HG03139 (cell line): ENCODE data around the gene VSTM2L.

Experiments
- ATAC-seq: cut with Tn5 transposase; IDR thresholded peaks from one replicate; pipeline ENCODE4 v1.9.1; 2021; ENCODE audit not compliant: unreplicated experiment

Gene VSTM2L

DNA sequence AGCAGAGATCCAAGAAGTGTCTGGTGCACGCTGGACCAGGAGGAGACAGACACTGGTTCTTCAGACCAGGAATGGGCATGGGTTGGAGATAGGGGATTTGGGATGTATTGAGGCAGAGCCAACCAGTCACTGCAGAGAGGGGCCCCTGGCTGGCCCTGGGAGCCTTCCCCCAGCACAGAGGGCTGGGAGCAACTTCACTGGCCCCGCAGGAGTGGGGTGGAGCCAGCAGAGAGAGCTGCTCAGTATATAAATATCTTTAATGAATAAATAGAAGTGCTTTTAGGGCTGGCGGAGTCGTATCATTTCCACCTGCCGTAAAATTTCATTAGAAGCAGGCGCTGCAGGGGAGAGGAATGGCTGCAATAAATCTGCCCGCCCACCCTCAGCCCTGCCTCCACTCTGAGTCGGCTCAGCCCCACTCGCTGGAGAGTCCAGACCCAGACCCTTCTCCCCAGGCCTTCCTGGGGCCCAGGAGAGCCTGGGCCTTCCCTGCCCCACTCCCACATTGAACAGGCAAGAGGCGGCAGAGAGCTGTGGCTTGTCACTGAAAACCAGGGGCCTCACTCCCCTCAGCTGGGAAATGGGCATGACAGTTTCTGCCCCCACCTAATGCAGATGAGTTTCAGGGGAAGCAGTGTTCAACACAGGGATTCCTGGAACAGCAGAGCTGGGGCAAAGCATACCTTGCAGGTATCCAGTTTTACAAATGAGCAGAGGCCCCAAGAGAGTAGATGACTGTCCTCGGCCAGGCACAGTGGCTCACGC, 23.9 kb upstream of the VSTM2L start:
- ATAC-seq, result no peak

DNA sequence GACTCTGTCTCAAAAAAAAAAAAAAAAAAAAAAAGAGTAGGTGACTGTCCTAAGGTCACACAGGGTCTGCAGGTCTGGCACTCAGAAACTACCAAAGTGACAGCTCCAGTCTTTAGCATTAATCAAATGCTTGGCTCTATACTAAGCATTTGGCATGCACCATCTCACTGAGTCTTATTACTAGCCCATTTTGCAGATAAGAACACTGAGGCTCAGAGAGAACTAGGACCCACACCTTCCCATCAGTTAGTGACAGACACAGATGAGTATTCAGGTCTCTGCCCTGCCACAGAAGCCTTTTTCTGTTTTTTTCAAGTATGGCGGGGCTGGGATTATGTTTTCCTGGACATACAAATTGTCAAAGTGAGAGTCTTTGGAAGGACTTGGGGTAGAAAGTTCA, 23.1 kb upstream of the VSTM2L start:
- no peak for ATAC-seq

DNA sequence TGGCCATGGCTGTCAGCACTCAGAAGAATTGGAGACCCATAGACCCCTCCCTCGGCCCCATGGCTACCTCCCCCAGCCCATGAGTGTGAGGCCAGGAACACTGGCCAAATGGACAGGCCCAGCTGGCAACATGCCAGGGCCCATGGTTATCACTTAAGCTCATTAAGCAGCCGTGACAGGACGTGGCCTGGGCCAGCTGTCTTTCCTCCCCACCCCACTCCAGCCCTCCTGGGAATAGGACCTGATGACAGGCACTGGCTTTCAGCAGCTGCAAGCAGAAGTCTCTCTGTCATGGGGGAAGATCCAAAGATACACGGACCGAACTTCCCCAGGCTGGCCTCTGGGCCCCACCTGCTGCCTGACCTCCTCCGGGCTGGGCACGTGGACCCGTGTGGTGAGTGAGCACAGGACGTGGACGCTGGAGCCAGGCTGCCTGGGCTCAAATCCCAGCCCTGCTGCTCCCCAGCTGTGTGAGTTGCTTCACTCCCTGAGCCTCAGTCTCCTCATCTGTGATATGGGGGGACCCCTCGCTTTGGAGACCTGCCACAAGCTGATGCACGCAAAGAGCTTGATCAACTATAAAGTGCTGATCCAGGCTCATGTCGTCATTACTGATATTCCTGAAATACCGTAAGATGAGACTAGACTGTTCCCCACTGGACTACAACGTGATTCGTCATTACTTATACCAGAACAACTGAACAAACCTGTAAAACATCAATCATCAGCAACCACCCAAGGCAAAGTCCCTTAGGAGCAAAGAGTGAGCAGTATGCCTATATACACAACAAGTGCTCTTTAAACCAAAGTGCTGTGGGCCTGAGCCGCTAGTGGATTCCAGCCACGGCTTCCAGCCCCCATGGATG, 22.0 kb upstream of the VSTM2L start:
- no peak for ATAC-seq

GRCh38 chr20:37881601-37882343, 21.2 kb upstream of the VSTM2L start:
- no peak for ATAC-seq

DNA sequence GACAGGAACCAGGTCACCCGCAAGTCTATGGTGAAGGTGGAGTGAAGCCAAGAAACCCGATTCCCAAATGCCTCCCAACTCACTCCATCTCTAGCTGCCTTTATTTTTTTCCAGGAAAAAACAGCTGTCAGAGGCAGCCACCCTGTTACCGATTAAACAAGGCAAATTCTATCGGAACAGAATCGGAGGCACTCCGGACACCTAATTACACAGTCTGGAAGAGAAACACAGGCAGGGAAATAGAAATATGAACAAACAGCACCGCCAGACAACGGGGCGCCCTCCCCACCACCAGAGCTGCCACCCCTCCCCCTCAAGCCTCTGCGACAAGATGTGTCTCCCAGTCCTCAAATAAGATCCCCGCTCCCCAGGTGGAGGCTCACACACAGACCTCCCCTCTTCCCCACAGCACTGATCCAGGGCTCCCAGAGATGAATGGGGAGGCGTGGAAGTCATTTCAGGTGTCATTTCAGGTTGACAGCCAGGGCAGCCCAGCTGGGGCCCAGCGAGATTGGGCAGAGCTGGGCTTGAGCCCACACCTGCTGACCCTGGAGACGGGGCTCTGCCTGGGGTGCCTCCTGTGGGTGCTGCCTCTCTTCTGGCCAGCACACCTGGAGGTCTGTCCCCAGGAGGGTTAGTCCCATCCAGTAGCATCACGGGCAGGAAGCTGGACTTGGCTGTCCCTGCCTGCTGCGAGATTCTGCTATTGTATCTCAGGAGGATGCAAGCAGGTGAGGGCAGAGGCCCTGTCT, 19.8 kb upstream of the VSTM2L start:
- no peak for ATAC-seq

GRCh38 chr20:37885042-37885441, 17.9 kb upstream of the VSTM2L start:
- no peak for ATAC-seq

- no peak for ATAC-seq
Measured at GRCh38 chr20:37885593-37886503, 17.1 kb upstream of the VSTM2L start.

GRCh38 chr20:37886851-37887297, 16.1 kb upstream of the VSTM2L start:
- ATAC-seq, result no peak

DNA sequence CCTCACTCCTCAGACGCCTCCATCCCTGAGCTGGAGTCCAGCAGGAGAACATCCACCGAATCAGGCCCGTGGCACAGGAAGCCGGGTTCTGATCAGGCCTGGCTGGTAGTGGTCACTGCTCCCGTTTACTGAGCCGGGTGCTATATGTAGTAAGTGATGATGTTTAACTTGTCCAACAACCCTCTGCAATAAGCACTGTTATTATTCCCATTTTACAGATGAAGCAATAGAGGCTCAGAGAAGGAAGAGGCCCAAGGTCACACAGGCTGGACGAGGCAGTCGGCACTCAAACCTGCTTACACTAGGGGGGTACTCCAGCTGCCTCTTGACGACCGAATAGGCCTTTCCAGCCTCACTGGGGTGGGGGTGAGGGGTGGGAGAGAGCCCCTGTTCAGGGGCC, 14.3 kb upstream of the VSTM2L start:
- no peak for ATAC-seq

DNA sequence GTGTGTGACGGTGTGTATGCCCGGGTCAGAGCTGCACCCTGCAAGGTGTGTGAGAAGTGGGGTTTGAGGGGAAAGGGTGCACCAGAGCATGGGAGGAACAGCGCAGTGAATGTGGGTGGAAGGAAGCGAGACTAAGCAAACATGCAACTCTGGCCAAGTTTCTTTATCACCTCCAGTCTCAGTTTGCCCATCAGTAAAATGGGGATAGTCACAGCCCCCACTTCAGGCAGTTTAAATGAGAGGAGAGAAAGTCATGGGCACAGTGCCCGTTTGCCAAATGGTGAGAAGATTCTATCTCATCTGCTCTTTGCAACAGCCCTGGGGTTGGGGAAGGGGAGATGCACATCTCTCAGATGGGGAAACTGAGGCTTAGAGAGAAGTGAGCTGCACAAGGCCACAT, 12.8 kb upstream of the VSTM2L start:
- no peak for ATAC-seq

DNA sequence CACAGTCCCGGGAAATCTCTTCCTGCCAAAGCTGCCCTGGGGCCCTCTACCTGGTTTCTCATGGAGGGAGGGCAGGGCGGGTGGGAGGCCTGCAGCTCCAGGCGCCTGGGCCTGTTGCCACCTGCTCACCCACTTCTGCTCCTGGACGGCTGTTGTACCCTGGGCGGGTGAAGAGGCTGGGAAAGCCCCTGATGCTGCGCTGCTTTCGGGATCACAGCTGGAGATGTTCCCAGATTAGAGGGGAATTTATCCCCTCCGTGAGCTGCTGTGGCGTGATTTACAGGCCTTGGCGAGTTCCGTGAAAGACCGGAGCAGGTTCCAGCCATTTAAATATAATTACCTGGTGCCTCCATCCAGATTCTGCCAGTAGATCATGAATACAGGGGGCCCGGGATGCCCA, 12.3 kb upstream of the VSTM2L start:
- ATAC-seq, result no peak

- ATAC-seq, result no peak
Measured at GRCh38 chr20:37892001-37892400, 10.9 kb upstream of the VSTM2L start.

GRCh38 chr20:37893566-37894241, 9.2 kb upstream of the VSTM2L start:
- ATAC-seq, result no peak

DNA sequence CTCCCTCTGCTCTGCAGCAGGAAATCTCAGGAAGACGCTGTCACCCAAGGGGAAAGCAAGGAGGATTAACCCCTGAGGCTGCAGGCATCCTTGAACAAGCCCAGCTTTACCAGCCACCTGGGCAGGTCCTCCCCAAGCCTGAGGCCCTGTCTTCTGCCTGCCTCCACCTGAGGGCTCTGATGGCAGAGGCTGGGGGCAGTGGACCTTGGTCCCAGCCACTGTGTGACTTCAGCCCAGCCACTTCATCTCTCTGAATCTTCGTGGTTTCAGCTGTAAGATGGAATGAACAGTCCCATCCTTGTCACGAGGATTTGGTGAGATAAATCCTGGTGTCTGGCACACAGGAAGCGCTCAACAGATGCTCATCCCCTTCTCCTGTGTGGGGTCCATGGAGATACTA, 8.5 kb upstream of the VSTM2L start:
- ATAC-seq, result no peak

DNA sequence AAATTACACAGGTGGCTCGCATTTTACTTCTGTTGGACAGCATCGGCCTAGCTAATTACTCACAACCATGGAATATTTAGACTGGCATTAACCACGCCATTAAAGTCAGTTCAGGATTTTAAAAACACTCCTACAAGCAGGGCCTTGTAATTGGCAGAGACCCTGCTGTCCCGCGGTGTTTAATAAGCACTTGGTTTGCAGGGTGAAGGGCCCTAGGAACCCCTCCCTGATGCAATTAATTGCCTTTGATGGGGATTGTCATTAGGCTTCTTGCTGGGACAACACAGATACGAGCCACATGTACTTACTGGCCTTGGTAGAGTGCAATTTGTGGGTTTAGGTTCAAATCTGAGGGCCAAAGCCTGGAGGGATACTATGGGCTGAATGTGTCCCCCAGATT, 7.8 kb upstream of the VSTM2L start:
- ATAC-seq, result no peak

DNA sequence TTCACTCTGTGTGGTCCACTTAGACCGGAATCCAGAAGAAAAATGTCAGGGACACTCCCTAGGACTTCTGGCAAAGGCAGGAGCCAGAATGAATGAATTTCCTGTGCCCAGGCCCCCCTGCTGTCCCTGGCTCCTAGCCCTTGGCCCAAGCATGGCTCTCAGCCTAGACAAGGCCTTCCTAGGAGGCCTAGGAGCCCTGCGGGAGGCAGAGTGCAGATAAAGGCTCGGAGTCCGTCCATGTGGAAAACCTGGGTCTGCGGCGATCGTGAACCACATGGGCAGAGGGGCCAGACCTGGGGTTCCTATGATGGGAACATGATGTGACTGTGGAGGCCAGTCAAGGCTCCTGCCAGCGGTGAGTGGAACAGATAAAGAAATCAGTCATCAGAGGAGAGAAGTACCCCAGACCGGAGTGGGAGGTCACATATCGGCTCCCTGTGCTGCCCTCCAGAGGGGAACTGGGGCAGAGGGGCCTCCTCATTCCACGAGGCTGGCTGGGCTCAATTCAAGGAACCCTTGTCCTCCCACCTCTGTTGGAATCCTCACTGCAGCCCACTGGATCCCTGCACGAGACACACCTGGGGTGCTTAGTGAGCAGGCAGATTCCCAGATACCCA, 5.9 kb upstream of the VSTM2L start:
- no peak for ATAC-seq

GRCh38 chr20:37898233-37899104, 4.5 kb upstream of the VSTM2L start:
- ATAC-seq, result no peak
